ENCODE measurements around the gene AP2M1. TPM values are rescaled to one million over a fixed set of nuclear protein-coding genes. Genes with fewer than 3 reads are reported as not detected.

Gene AP2M1
- total RNA-seq, 4 donors from 2014 or later, result 178 to 227 (median 198) TPM

GRCh38 chr3:184211718-184212117 is 37.1 kb downstream of the AP2M1 start:
- TF ChIP-seq, protein P1, sequence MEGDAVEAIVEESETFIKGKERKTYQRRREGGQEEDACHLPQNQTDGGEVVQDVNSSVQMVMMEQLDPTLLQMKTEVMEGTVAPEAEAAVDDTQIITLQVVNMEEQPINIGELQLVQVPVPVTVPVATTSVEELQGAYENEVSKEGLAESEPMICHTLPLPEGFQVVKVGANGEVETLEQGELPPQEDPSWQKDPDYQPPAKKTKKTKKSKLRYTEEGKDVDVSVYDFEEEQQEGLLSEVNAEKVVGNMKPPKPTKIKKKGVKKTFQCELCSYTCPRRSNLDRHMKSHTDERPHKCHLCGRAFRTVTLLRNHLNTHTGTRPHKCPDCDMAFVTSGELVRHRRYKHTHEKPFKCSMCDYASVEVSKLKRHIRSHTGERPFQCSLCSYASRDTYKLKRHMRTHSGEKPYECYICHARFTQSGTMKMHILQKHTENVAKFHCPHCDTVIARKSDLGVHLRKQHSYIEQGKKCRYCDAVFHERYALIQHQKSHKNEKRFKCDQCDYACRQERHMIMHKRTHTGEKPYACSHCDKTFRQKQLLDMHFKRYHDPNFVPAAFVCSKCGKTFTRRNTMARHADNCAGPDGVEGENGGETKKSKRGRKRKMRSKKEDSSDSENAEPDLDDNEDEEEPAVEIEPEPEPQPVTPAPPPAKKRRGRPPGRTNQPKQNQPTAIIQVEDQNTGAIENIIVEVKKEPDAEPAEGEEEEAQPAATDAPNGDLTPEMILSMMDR (IDR thresholded peaks at IDR 0.05; ENCODE audit: low read depth), result no peak

DNA sequence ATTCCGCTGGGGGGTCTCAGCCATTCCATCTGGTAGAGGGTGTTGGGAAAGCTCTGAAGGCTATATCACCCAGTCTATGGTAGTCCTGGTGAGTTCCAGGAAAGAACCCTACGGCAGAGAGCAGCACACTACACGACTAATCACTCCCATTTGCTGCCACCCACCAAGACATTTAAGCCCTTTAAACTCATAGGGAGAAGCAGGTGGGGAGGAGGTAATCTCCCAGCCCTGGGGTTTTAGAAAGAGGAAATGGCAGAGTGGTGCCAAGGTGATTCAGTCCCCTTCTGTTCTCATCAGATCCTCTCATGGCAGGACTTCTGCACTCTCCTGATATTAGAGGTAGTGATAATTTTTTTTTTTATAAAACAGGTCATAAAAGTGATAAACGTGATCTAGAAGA is 44.2 kb downstream of the AP2M1 start:
- TF ChIP-seq, protein P1 (IDR thresholded peaks at IDR 0.05; ENCODE audit: low read depth), result no peak

GRCh38 chr3:184222521-184222920 is 47.9 kb downstream of the AP2M1 start:
- TF ChIP-seq, protein P1 (IDR thresholded peaks at IDR 0.05; ENCODE audit: low read depth), result no peak

GRCh38 chr3:184223946-184224345 is 49.3 kb downstream of the AP2M1 start:
- TF ChIP-seq, protein P1 (IDR thresholded peaks at IDR 0.05; ENCODE audit: low read depth), result no peak

- TF ChIP-seq, protein P1 (IDR thresholded peaks at IDR 0.05; ENCODE audit: low read depth), result no peak
Observed at GRCh38 chr3:184227481-184227935, 52.9 kb downstream of the AP2M1 start.

- TF ChIP-seq, protein P1 (IDR thresholded peaks at IDR 0.05; ENCODE audit: low read depth), result no peak
Observed at GRCh38 chr3:184228376-184229137, 53.9 kb downstream of the AP2M1 start.

DNA sequence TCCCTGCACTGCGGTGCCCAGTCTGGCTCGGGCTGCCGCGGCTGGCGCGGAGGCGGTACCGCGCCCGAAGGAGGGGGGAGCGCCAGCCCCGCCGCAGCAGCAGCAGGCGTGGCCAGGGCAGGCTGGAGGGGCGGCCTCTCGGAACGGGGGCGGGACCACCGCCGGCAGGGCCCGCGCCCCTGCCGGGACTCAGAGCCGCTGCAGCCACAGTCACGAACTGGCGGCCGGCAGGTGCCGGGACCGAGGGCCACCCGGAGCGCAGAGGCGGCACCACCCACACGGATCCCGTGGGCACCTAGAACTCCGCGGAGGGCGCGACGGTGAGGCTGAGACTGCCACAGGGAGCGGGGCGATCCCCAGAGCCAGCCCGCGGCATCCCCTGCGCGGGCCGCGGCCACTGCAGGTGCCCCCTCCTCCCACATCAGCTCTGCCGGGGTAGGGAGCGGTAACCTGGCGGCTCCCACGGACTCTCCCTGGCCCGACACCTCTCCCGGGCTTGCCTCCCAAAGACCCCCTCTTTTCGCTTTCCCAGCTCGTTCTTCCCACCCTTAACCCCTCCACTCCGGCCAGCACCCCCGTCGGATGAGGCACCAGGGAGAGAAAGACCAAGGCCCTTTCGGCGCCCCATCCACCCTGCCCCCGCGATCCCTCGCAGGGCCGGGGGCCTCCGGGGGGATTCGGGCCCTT is 54.9 kb downstream of the AP2M1 start, which contains the start of gene VWA5B2:
Gene VWA5B2 (plus strand): TSS at position 192 of the 687 bp plus-strand sequence. CDS start 944 bp downstream, outside the sequence.
- TF ChIP-seq, protein P1 (IDR thresholded peaks at IDR 0.05; ENCODE audit: low read depth), result no peak
